Measurements from ENCODE around the gene GRM8.

Gene GRM8

GRCh38 chr7:127230192-127230925, 22.4 kb downstream of the GRM8 start:
- DNase-seq = no peak

GRCh38 chr7:127226685-127227374, 25.9 kb downstream of the GRM8 start:
- DNase-seq = no peak

GRCh38 chr7:127221731-127222130, 31.0 kb downstream of the GRM8 start:
- no peak for DNase-seq

GRCh38 chr7:127214956-127215718, 37.6 kb downstream of the GRM8 start:
- DNase-seq = no peak

DNA sequence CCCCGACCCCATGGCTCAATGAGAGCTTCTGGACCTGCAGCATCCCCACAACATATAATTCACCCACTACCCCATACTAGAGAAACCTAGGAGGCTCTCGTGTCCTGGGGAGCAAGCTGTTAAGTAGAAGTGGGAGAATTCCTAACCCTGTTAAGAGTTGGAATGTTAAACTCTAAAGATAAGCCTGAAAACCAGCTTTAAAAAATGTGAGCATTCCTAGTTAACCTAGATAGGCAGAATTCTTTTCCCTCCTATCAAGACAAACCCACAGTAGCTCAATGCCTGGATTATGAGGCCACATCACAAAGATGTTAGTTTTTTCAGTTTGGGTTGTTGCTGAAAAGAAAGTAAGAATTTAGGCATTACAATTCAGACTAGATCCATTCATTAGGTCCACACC, 42.9 kb downstream of the GRM8 start:
- DNase-seq = no peak

DNA sequence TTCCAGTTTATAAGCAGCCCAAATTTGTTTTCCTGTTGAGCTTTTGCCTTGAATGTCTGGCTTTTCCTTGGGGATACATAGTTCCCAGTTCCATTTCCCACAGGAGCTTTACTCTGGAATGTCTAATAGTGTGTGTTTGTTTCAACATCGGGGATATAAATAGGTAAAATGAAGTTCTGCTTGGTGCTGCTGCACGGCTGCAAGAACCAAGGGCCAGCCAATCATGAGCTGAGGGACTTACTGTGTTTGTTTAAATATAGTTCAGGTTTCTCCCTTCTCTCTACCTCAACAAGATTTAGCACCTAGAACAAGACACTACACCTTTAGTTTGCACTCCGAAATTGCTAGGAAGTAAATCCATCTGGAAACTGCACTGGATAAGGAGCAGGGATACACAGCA, 43.9 kb downstream of the GRM8 start:
- no peak for DNase-seq

GRCh38 chr7:127208351-127208750, 44.4 kb downstream of the GRM8 start:
- DNase-seq = no peak

GRCh38 chr7:127207806-127208205, 44.9 kb downstream of the GRM8 start:
- no peak for DNase-seq

- no peak for DNase-seq
These were observed 45.5 kb downstream of the GRM8 start for GRCh38 chr7:127207230-127207629.

DNA sequence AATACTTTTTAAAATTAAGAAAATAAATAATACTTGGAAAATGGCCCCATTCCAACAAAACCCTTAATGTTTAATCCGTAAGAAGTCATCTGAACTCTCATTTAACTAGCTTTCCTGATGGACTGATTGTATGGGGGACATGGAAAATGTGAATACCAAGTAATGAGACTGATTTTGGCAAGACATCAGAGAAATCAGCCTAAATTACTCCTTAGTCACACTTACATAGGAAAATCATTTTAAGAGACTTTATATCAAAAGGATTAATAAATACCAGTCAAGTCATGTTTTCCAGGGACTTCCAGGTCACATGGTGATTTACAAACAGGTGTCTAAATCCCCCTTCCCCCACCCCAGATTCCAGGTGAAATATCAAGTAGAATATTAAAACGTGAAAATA, 58.2 kb downstream of the GRM8 start:
- no peak for DNase-seq

DNA sequence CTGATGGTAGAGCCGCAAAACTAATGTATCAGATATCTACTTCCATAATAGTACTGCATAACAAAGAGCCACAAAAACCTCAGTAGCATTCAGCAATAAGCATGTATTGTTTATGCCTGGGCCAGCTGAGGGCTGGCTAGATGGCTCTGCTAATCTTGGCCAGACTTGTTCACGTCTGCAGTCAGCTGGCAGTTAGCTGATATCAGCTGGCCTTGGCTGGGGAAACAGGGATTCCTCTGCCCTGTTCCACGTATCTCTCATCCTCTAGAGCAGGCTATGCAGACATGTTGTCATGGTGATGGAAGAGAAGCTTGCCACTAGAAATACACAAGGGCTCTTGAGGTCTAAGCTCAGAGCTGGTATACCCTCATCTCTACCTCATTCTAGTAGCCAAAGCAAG, 62.9 kb downstream of the GRM8 start:
- DNase-seq = no peak

DNA sequence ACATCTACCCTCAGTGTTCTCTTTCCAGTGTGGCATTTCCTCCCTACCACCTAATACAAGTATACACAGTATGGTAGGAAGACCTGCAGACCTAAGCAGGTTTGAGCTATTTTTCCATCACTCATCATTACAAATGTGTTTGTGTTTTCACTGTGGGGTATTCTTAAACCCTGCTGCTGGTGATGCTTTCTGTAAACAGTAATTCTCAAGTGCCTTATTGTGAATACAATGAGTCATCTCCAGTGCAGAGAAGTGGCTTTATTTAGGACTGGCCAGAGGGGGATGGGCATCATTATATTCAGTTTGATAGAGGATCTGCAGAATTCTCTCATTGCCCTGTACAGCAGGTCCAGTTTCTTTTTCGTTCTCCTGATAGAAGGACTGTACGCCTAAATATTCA, 63.7 kb downstream of the GRM8 start:
- no peak for DNase-seq

GRCh38 chr7:127187740-127188139, 65.0 kb downstream of the GRM8 start:
- no peak for DNase-seq

GRCh38 chr7:127186686-127187085, 66.1 kb downstream of the GRM8 start:
- no peak for DNase-seq

- no peak for DNase-seq
These were observed 75.6 kb downstream of the GRM8 start for GRCh38 chr7:127177156-127177555.

DNA sequence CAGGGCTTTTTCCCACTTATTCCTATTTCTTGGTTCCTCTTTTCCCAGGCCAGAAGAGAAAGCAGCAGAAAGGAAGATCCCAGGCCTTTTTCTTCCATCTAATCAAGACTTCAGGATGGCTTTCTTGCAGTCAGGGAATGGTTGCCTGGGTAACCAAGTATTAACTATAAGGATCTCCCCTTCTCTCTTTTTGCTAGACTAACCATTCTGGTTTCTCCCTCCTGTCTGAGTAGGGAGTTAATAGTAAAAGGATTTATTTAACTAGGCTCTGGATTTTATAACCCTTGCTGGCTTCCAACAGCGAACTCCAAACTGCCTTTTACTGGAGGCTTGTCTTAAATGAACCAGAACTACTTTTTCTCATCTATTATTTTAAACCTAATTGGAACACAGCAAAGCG, 90.4 kb downstream of the GRM8 start:
- DNase-seq = no peak

DNA sequence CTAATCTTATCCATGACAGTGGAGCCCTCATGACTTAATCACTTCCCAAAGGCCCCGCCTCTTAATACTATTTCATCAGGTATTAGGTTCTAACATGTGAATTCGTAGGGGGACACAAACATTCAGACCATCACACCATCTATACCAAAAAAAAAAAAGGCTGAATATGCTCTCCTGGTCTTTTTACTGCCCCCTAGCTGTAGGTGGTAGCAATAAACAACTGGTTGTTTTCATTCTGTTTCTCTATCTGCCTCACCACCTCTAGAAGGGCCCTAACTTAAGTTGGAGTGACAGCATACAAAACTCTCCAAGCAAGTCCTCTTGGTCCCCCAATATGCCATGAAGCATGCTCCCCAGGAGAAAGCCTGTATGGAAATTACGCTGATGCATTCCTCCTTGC, 94.1 kb downstream of the GRM8 start:
- DNase-seq = no peak

GRCh38 chr7:127154958-127155357, 97.8 kb downstream of the GRM8 start:
- no peak for DNase-seq

DNA sequence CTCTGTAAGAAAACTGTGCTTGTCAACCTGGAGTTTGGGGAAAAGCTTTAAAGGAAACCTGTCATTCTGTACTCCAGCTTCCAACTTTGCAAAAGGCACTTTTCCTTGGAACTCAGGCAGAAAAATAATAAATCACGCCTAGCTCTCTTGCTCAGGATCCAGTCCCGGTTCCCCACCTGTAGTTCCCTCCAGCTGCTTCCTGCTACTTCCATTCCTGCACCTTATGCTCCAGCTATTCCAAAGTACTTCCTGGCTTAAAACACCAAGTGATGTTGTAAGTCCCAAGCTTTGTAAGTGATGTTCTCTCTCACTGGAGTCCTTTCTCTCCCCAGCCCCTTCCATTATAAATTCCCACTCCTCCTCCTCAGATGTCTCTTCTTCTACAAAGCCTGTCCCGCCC, 98.6 kb downstream of the GRM8 start:
- DNase-seq = no peak

- DNase-seq = no peak
These were observed 99.4 kb downstream of the GRM8 start for GRCh38 chr7:127153315-127153714.

DNA sequence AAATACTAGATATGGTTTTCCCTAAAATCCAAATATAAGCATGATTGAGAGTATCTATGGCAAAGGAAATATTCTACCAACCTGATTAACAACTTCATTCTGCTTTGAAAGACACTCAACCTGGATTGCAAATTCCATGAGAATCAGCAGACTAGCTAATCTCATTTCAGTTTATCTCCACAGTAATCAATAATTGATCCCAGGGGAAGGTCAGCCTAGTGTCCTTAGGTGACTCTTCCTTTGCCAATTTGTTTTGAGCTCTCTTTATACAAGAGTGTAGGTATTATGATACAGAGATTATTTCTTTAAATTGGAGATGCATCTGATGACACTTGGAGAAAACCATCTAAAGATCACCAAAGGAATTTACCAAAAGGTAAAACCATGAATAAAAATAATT, 100.3 kb downstream of the GRM8 start:
- no peak for DNase-seq

DNA sequence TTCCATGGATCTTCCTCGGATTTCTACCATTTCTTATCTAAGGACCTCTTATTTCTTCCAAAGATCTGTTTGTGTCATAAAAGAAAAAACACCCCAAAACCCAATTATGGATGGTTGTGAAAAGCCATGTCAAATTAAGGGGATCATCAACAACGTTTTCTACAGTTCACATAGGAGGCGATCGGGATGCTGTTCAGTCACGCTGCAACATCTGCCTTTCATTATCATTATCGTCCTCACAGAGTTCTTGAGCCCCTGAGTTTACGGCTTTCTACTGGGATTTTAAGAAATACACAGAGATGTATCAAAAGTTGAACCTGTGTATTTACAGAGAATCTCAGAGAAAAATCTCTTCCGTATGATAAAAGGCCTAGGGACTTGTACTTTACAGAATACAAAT, 101.4 kb downstream of the GRM8 start:
- DNase-seq = no peak

DNA sequence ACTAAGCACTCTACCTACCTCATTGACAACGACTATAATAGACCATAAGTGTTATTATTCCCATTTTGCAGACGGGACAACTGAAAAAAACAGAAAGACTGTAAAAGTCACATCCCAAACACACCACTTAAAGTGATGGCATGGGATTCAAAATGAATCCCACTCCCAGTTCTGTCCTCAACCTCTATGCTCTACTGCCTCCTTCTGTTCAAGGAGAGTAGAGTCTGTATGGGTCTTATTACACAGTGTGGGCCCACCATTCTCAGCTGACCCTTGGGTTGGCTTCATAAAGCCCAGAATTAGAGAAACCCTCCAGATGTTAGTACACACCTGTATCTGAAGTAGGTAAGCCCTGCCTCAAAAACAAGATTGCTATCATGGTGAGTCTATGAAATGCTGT, 102.2 kb downstream of the GRM8 start:
- DNase-seq = no peak

Measured in T-helper 9 cell (primary cell).